ENCODE measurements around the gene EVPL.

GRCh38 chr17:76071531-76072147, 44.5 kb upstream of the EVPL start:
- no peak for TF ChIP-seq CTCF (IDR thresholded peaks at IDR 0.05; ENCODE audit: borderline replicate concordance, extremely low read depth, low read length, poor library complexity, severe bottlenecking)
- TF ChIP-seq EZH2 (IDR thresholded peaks at IDR 0.05; ENCODE audit: borderline replicate concordance, low read depth, low read length, severe bottlenecking), result no peak

Data from DND-41 (cell line).